Fibroblast of gingiva (primary cell): ENCODE measurements around the gene CD48.
"Not testable (repeated sequence)": the region's sequence is repeated elsewhere in the genome, so short reads cannot be mapped to it uniquely, and the experiment has no call there.

Experiments used
- DNase-seq: peaks from one replicate; pipeline ENCODE4 v3.0.0-alpha.2; 2011; ENCODE audit warnings: low read depth

Gene CD48

GRCh38 chr1:160741612-160742348 is 30.2 kb upstream of the CD48 start:
- no peak for DNase-seq

GRCh38 chr1:160741092-160741501 is 29.5 kb upstream of the CD48 start:
- no peak for DNase-seq

GRCh38 chr1:160740133-160740688 is 28.6 kb upstream of the CD48 start:
- DNase-seq, result no peak

- DNase-seq, result no peak
These were observed 27.5 kb upstream of the CD48 start, which contains the start of gene SLAMF7 for GRCh38 chr1:160739098-160739511. Gene SLAMF7, plus strand, starts transcription at chr1:160739247. Its CDS starts 55 bp downstream, at chr1:160739302.

- DNase-seq, result no peak
These were observed 26.6 kb upstream of the CD48 start for GRCh38 chr1:160738271-160738670.

GRCh38 chr1:160734301-160734700 is 22.7 kb upstream of the CD48 start:
- DNase-seq, result no peak

GRCh38 chr1:160733898-160734297 is 22.3 kb upstream of the CD48 start:
- no peak for DNase-seq

GRCh38 chr1:160731990-160732389 is 20.4 kb upstream of the CD48 start:
- DNase-seq, result no peak

- DNase-seq, result not testable (repeated sequence)
These were observed 19.9 kb upstream of the CD48 start for GRCh38 chr1:160731564-160731963.

GRCh38 chr1:160727316-160727640 is 15.7 kb upstream of the CD48 start:
- no peak for DNase-seq

GRCh38 chr1:160726498-160727315 is 15.1 kb upstream of the CD48 start:
- DNase-seq, result no peak

- no peak for DNase-seq
These were observed 14.5 kb upstream of the CD48 start for GRCh38 chr1:160726114-160726497.

- DNase-seq, result no peak
These were observed 13.0 kb upstream of the CD48 start for GRCh38 chr1:160724465-160725242.

GRCh38 chr1:160723332-160723731 is 11.7 kb upstream of the CD48 start:
- DNase-seq, result no peak

- DNase-seq, result no peak
These were observed 11.1 kb upstream of the CD48 start for GRCh38 chr1:160722726-160723125.

- DNase-seq, result no peak
These were observed 9.9 kb upstream of the CD48 start for GRCh38 chr1:160721473-160721872.

GRCh38 chr1:160720356-160721085 is 8.9 kb upstream of the CD48 start:
- no peak for DNase-seq

GRCh38 chr1:160718210-160718609 is 6.6 kb upstream of the CD48 start:
- no peak for DNase-seq

GRCh38 chr1:160717306-160717705 is 5.7 kb upstream of the CD48 start:
- DNase-seq, result no peak

- DNase-seq, result no peak
These were observed 4.4 kb upstream of the CD48 start for GRCh38 chr1:160716013-160716412.

- not testable (repeated sequence) for DNase-seq
These were observed 2.5 kb upstream of the CD48 start for GRCh38 chr1:160714034-160714648.
